Heart left ventricle (tissue), 16 donors: ENCODE measurements around the gene HSPA14. TPM values are rescaled to one million over a fixed set of nuclear protein-coding genes. Genes with fewer than 3 reads are reported as not detected.

ENCODE experiments used
- ATAC-seq, 4 donors: fragments of 200-7000 bp; cut with Tn5 transposase; one replicate each; pipeline ENCODE4 v1.9.1; 2020 to 2022; ENCODE audit warnings: moderate library complexity in 4 of 4, mild to moderate bottlenecking in 3 of 4, moderate number of reproducible peaks in 1 of 4
- DNase-seq, 5 donors: peaks; one replicate each; pipeline ENCODE4 v3.0.0-alpha.2; 2020
- H3K27ac ChIP-seq, 12 donors: fragments of 200-600 bp; sonication (generic) in 4 of 12; one replicate each; pipeline versions ENCODE4 v1.5.0 to v1.8.0; 2016 to 2022; ENCODE audit warnings: mild to moderate bottlenecking in 2 of 12
- H3K27me3 ChIP-seq, 9 donors: fragments of 200-600 bp; sonication (generic) in 2 of 9; one replicate each; pipeline versions ENCODE4 v1.5.1 to v1.8.0; 2016 to 2022; ENCODE audit warnings: mild to moderate bottlenecking in 3 of 9
- H3K36me3 ChIP-seq, 9 donors: fragments of 200-600 bp; sonication (generic) in 2 of 9; one replicate each; pipeline versions ENCODE4 v1.5.0 to v1.8.0; 2018 to 2022; ENCODE audit warnings: mild to moderate bottlenecking in 2 of 9
- H3K4me1 ChIP-seq, 12 donors: fragments of 200-600 bp; sonication (generic) in 4 of 12; one replicate each; pipeline versions ENCODE4 v1.5.0 to v1.8.0; 2016 to 2022; ENCODE audit warnings: mild to moderate bottlenecking in 3 of 12
- H3K4me3 ChIP-seq, 12 donors: fragments of 200-600 bp; sonication (generic) in 4 of 12; one replicate each; pipeline versions ENCODE4 v1.5.0 to v1.8.0; 2017 to 2022; ENCODE audit warnings: mild to moderate bottlenecking in 9 of 12, moderate library complexity in 4 of 12
- H3K9me3 ChIP-seq, 12 donors: fragments of 200-600 bp; sonication (generic) in 4 of 12; one replicate each; pipeline versions ENCODE4 v1.5.0 to v1.8.0; 2016 to 2022; ENCODE audit warnings: mild to moderate bottlenecking in 1 of 12
- POLR2A ChIP-seq, 2 donors: fragments of 450-650 bp; IDR thresholded peaks; one replicate each; pipeline ENCODE4 v1.6.1; 2017; ENCODE audit warnings: antibody characterized with exemption in 2 of 2, mild to moderate bottlenecking in 2 of 2, moderate library complexity in 2 of 2
- WGBS, 4 donors: extraction: QIAGEN DNeasy Blood & Tissue Kit in 2 of 4; methylation state at CpG; one replicate each; pipeline versions ENCODE4 v1.1.5 to v1.1.7; 2013 to 2018; 5-methylcytosine and 5-hydroxymethylcytosine counted together
- intact Hi-C, 10 donors: fragments of 100-400 bp; cut with DNase I; formaldehyde crosslinking; loops; one replicate each; pipeline versions ENCODE4 v1.11.1 to v1.14.2; 2022
- polyA plus RNA-seq, 2 donors: library from polyadenylated mRNA; stranded (reverse); fragments of 200-250 nt; gene quantifications; one replicate each; pipeline ENCODE4 v1.2.3, GENCODE V29; 2013
- total RNA-seq, 9 donors: library from RNA; depleted of rRNA in 2 of 9; stranded (reverse); fragments of >200 nt in 2 of 9; fragmentation: NEBNext Ultra II Directional in 3 of 9; extraction: Animal tissue kit (Norgen Biotek cat#: 25700) in 3 of 9; gene quantifications; one replicate each; pipeline versions ENCODE4 v1.1.0 to v1.2.4, GENCODE V29; 2016 to 2023
- TF ChIP-seq, protein P1 (sequence below), 12 donors: fragments of 200-600 bp; sonication (generic) in 4 of 12; IDR thresholded peaks; one replicate each; pipeline versions ENCODE4 v1.5.0 to v1.8.0; 2018 to 2022; ENCODE audit warnings: antibody characterized with exemption in 12 of 12, mild to moderate bottlenecking in 5 of 12
- donor health status: ischemic (EF 13 %, LVEDD 7.1; RV severe dilation, severe dysfunction).
- donor health status: healthy with polysubstance abuse.
- donor health status: DM: no; HTN: yes; CAD: no.
- donor health status: DM: no; HTN: no; CAD: no.
- donor health status: ischemic (EF 25% LVEDD 6.9; RV normal size, moderate dysfunction).
- donor health status: ischemic (EF 25% LVEDD 5.7; RV mildly dilated, moderate dysfunction).
- donor health status: healthy.
- donor health status: DM: yes; HTN: yes; CAD: no.
- donor health status: ischemic (EF 35%, LVEDD 5.7; RV mildly dilated, moderate dysfunction).
- donor health status: nonischemic (EF 11% LVEDD 7.7; RV severe dilation, severe dysfunction).
- donor health status: DM: yes; HTN: yes; CAD: no.
- donor health status: PGD.
- donor health status: ischemic (EF 29% LVEDD 5.4; RV normal size, mild dysfunction).
- donor health status: nonischemic (EF 23%, LVEDD 6.1; RV moderate dilation, normal function).

Gene HSPA14
- total and polyA plus RNA-seq, 11 donors: 6.2 to 16.9 (median 8.3) TPM

DNA sequence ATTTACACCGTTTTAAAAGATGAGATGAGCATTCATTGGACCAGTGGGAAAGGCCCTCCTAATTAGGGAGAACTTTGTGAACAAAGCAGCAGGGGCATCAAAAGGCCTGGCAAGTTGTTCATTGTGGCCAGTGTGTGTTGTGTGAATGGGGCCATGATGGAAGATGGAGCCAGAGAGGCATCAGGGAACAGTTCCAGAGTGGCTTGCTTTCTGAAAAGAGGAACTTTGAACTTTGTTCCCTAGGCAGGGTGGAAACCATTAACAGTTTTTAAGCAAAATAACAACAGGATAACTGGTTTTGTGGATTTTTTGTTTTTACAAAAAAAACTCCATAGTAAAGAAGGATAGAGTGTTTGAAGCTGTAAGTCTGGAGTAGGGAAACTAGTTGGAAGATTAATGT is 53.0 kb downstream of the HSPA14 start:
- no peaks in the 10 kb centered on the region for H3K27me3 ChIP-seq
- H3K27ac ChIP-seq: no peak overlapping the region
- no peaks in the 10 kb centered on the region for H3K4me1 ChIP-seq
- 93 to 97% (median 94%) methylated on average over 1 of the region's 1 CpG for WGBS, 4 donors
- TF ChIP-seq, protein P1, sequence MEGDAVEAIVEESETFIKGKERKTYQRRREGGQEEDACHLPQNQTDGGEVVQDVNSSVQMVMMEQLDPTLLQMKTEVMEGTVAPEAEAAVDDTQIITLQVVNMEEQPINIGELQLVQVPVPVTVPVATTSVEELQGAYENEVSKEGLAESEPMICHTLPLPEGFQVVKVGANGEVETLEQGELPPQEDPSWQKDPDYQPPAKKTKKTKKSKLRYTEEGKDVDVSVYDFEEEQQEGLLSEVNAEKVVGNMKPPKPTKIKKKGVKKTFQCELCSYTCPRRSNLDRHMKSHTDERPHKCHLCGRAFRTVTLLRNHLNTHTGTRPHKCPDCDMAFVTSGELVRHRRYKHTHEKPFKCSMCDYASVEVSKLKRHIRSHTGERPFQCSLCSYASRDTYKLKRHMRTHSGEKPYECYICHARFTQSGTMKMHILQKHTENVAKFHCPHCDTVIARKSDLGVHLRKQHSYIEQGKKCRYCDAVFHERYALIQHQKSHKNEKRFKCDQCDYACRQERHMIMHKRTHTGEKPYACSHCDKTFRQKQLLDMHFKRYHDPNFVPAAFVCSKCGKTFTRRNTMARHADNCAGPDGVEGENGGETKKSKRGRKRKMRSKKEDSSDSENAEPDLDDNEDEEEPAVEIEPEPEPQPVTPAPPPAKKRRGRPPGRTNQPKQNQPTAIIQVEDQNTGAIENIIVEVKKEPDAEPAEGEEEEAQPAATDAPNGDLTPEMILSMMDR (IDR thresholded peaks at IDR 0.05): no peak
- TF ChIP-seq POLR2A (IDR thresholded peaks at IDR 0.05): no peak
- intact Hi-C loops: no loop called here
- H3K36me3 ChIP-seq: peaks cover 0 to under 1% (median 0%) of the 10 kb centered on the region in 9 donors
- H3K4me3 ChIP-seq: no peak overlapping the region
- no peaks in the 10 kb centered on the region for H3K9me3 ChIP-seq
- ATAC-seq (no peak), DNase-seq (no peak)

DNA sequence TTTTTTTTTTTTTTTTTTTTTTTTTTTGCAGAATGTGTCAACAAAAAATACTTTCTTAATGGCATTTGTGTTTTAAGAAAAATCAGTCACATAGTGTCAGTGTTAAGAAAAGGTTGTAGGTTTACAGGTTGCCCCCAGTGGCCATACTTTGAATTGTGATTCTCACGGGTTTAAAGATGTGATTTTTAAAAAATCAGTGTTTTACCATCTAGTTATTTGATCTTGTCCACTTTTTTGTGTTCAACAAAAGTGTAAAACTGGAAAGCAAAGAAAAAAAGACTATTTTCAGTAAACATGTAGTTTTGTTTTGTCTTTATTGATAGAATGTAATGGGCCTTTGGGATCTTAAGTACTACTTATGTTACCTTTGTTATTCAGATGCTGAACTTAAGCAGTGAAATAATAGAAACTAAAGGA is 66.2 kb downstream of the HSPA14 start:
- ATAC-seq: no peak
- no peak overlapping the region for H3K4me3 ChIP-seq
- WGBS, 4 donors: 46 to 56% (median 53%) methylated on average over 1 of the region's 1 CpG
- peaks cover 0 to 76% (median 47%) of the 10 kb centered on the region in 9 donors for H3K36me3 ChIP-seq
- H3K9me3 ChIP-seq: peaks cover 0 to 3% (median 0%) of the 10 kb centered on the region in 12 donors
- no peak for DNase-seq
- H3K4me1 ChIP-seq: no peaks in the 10 kb centered on the region
- H3K27me3 ChIP-seq: no peaks in the 10 kb centered on the region
- H3K27ac ChIP-seq: no peak overlapping the region
- TF ChIP-seq, protein P1 (IDR thresholded peaks at IDR 0.05): peak in 10 of 12 donors; percentile 27 to 66 (median 54)
- TF ChIP-seq POLR2A (IDR thresholded peaks at IDR 0.05): no peak
- intact Hi-C loops: no loop called here

DNA sequence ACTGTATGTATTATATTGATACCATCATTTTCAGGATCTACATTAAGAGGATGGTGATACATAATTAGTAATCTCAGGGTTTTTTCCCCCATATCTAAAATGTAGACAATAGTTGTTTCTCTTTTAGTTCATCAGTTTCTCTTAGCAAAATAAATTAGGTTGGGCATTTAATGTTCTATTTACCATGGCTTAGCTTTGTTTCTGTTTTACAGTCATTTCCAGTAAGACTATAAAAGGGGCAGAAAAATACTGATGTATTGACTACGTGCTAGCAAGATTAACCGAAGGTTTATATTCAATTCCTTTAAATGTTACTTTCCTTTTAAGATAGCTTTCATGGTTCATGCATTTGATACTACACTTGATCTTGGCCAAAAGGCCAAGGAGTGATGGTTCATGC is 66.8 kb downstream of the HSPA14 start:
- DNase-seq (no peak), ATAC-seq (no peak)
- Histone ChIP-seq H3K27ac (no peak overlapping the region), H3K27me3 (no peaks in the 10 kb centered on the region), H3K4me3 (no peak overlapping the region), H3K4me1 (no peaks in the 10 kb centered on the region), H3K9me3 (peaks cover 0 to 3% (median 0%) of the 10 kb centered on the region in 12 donors), H3K36me3 (peaks cover 0 to 76% (median 46%) of the 10 kb centered on the region in 9 donors)
- TF ChIP-seq, protein P1 (IDR thresholded peaks at IDR 0.05): no peak
- no peak for TF ChIP-seq POLR2A (IDR thresholded peaks at IDR 0.05)
- WGBS, 4 donors: 96 to 97% (median 97%) methylated on average over 2 of the region's 2 CpGs
- intact Hi-C loops: no loop called here

DNA sequence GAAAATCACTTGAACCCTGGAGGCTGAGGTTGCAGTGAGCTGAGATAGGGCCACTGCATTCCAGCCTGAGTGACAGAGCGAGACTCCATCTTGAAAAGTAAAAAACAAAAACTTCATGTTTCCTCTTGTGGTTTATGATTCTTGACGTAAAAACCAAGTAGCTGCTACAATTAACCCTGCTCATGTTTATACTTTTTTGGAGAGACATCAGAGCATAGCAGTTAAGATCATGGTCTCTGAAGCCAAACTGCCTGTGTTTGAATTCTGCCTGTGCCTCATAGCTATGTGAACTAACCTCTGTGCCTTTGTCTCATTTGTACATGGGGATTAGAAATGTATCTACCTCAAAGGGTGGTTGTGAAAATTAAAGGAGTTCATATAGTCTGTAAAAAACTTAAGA is 67.8 kb downstream of the HSPA14 start:
- Histone ChIP-seq H3K36me3 (peaks cover 0 to 78% (median 52%) of the 10 kb centered on the region in 9 donors), H3K4me3 (no peak overlapping the region), H3K27ac (no peak overlapping the region), H3K9me3 (peaks cover 0 to 3% (median 0%) of the 10 kb centered on the region in 12 donors), H3K27me3 (no peaks in the 10 kb centered on the region), H3K4me1 (no peaks in the 10 kb centered on the region)
- TF ChIP-seq, protein P1 (IDR thresholded peaks at IDR 0.05): no peak
- TF ChIP-seq POLR2A (IDR thresholded peaks at IDR 0.05): no peak
- no peak for DNase-seq
- 90 to 96% (median 94%) methylated on average over 2 of the region's 2 CpGs for WGBS, 4 donors
- intact Hi-C loops: no loop called here
- ATAC-seq: no peak
